ENCODE measurements around the gene DUSP18.

Gene DUSP18

GRCh38 chr22:30640839-30641430 lies 26.7 kb downstream of the DUSP18 start:
- TF ChIP-seq CTCF (IDR thresholded peaks at IDR 0.05): no peak

GRCh38 chr22:30640361-30640760 lies 27.3 kb downstream of the DUSP18 start:
- TF ChIP-seq CTCF (IDR thresholded peaks at IDR 0.05): no peak

GRCh38 chr22:30637701-30638114 lies 30.0 kb downstream of the DUSP18 start:
- no peak for TF ChIP-seq CTCF (IDR thresholded peaks at IDR 0.05)

GRCh38 chr22:30636226-30637077 lies 31.2 kb downstream of the DUSP18 start:
- no peak for TF ChIP-seq CTCF (IDR thresholded peaks at IDR 0.05)

DNA sequence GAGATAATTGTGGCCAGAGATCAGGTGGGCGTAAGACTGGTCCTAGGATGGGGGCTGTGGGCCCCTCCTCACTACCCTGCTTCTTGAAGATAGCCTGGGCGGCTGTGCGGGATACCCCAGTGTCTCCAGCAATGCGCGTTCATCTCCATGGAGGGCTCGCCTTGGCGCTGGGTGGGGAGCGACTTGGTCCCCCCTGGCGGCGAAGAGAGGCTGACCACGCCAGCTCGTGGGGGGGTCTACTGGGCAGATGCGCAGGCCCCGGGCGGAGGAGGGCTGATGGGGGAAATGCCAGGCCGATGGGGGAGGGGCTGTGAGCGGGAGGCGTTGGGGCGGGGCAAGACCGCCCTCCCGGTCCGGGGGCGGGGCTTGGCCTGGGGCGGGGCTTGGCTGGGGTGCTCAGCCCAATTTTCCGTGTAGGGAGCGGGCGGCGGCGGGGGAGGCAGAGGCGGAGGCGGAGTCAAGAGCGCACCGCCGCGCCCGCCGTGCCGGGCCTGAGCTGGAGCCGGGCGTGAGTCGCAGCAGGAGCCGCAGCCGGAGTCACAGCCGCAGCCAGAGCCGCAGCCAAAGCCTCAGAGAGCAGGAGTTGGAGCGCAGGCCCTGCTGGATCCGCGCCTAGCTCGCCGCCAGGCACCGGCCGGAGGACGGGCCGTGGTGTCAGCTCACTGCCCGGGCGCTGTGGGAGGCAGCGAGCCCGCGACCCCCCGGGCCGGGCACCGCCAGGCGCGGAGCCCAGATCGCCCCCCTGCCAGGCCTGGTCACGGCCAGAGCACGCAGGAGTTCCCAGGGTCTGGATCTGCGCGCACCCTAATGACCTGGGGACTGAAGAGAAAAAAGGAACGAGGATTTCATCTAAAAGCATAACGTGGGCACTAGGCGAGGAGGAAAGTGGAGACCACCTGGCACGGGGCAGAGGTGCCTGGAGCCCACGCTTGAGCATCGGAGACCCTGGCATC lies 32.1 kb downstream of the DUSP18 start, which contains the start of gene SLC35E4:
Gene SLC35E4, plus strand, starts transcription at position 509 of the 953 bp plus-strand sequence. CDS start 670 bp downstream, outside the sequence.
- no peak for TF ChIP-seq CTCF (IDR thresholded peaks at IDR 0.05)

GRCh38 chr22:30634471-30635233 lies 33.0 kb downstream of the DUSP18 start:
- TF ChIP-seq CTCF (IDR thresholded peaks at IDR 0.05): peak; percentile 91
